T-helper 2 cell (primary cell): Measurements from ENCODE around the gene GPR180.

Experiments
- DNase-seq, 5 experiments: peaks; one replicate each; pipeline versions ENCODE4 v3.0.0 to v3.0.0-alpha.2; 2012 to 2022

GPR180 gene

GRCh38 chr13:94656176-94656575 lies 54.5 kb downstream of the GPR180 start:
- DNase-seq, result no peak

- DNase-seq, result peak in 1 of 5 experiments; percentile 45
Measured at GRCh38 chr13:94656766-94657165, 55.1 kb downstream of the GPR180 start.

GRCh38 chr13:94657167-94657566 lies 55.5 kb downstream of the GPR180 start:
- DNase-seq, result no peak

GRCh38 chr13:94658926-94659597 lies 57.4 kb downstream of the GPR180 start:
- no peak for DNase-seq

GRCh38 chr13:94659598-94659946 lies 57.9 kb downstream of the GPR180 start:
- no peak for DNase-seq

- DNase-seq, result peak in 1 of 5 experiments; percentile 21
Measured at GRCh38 chr13:94660695-94661326, 59.2 kb downstream of the GPR180 start.

GRCh38 chr13:94661406-94661805 lies 59.7 kb downstream of the GPR180 start:
- no peak for DNase-seq

GRCh38 chr13:94662274-94662945 lies 60.8 kb downstream of the GPR180 start:
- DNase-seq, result no peak

GRCh38 chr13:94664889-94665288 lies 63.2 kb downstream of the GPR180 start:
- no peak for DNase-seq

GRCh38 chr13:94666065-94666464 lies 64.4 kb downstream of the GPR180 start:
- DNase-seq, result no peak

GRCh38 chr13:94667190-94667589 lies 65.5 kb downstream of the GPR180 start:
- DNase-seq, result no peak

- DNase-seq, result no peak
Measured at GRCh38 chr13:94672400-94672799, 70.7 kb downstream of the GPR180 start.

- DNase-seq, result no peak
Measured at GRCh38 chr13:94673851-94674250, 72.2 kb downstream of the GPR180 start.

- peak in 3 of 5 experiments; percentile 18 to 49 (median 20) for DNase-seq
Measured at GRCh38 chr13:94674609-94675348, 73.1 kb downstream of the GPR180 start.

- no peak for DNase-seq
Measured at GRCh38 chr13:94677799-94678198, 76.1 kb downstream of the GPR180 start.

- DNase-seq, result no peak
Measured at GRCh38 chr13:94678845-94679244, 77.2 kb downstream of the GPR180 start.

GRCh38 chr13:94679614-94680013 lies 78.0 kb downstream of the GPR180 start:
- no peak for DNase-seq

- no peak for DNase-seq
Measured at GRCh38 chr13:94682229-94682628, 80.6 kb downstream of the GPR180 start.

GRCh38 chr13:94683409-94683808 lies 81.8 kb downstream of the GPR180 start:
- no peak for DNase-seq
